Peyer's patch (tissue), 4 donors: Measurements from ENCODE around the gene HADHA.

Experiments used
- POLR2A ChIP-seq, 2 donors: fragments of 450-650 bp; IDR thresholded peaks; one replicate each; pipeline ENCODE4 v1.5.1; 2017; ENCODE audit warnings: antibody characterized with exemption in 2 of 2, mild to moderate bottlenecking in 2 of 2, moderate library complexity in 2 of 2
- TF ChIP-seq, protein P1 (sequence below), 6 experiments: fragments of 450-650 bp in 4 of 6; fragments of 200-600 bp in 2 of 6; sonication (generic) in 1 of 6; IDR thresholded peaks; one replicate each; pipeline ENCODE4 v1.5.1; 2017 to 2019; ENCODE audit warnings: antibody characterized with exemption in 6 of 6, mild to moderate bottlenecking in 3 of 6, moderate library complexity in 1 of 6

DNA sequence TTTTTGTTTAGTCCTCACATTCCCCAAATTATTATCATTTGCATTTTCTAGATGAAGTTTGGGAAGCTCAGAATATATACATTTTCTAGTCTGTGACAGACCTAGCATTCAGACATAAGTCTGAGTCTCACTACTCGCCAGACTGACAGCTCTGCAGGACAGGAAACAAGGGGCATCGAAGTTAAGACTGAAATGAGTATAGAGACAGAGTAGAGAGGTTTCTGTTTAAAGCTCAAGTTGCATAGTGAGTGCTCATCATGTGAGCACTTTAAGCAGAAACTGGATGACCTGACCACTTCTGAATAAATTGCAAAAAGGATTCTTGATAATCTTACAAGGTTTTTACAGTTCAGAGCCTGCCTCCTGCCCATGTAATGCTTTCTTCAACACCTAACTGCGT lies 1.4 kb upstream of the HADHA start:
- TF ChIP-seq, protein P1, sequence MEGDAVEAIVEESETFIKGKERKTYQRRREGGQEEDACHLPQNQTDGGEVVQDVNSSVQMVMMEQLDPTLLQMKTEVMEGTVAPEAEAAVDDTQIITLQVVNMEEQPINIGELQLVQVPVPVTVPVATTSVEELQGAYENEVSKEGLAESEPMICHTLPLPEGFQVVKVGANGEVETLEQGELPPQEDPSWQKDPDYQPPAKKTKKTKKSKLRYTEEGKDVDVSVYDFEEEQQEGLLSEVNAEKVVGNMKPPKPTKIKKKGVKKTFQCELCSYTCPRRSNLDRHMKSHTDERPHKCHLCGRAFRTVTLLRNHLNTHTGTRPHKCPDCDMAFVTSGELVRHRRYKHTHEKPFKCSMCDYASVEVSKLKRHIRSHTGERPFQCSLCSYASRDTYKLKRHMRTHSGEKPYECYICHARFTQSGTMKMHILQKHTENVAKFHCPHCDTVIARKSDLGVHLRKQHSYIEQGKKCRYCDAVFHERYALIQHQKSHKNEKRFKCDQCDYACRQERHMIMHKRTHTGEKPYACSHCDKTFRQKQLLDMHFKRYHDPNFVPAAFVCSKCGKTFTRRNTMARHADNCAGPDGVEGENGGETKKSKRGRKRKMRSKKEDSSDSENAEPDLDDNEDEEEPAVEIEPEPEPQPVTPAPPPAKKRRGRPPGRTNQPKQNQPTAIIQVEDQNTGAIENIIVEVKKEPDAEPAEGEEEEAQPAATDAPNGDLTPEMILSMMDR (IDR thresholded peaks at IDR 0.05), result no peak
- no peak for TF ChIP-seq POLR2A (IDR thresholded peaks at IDR 0.05)
